MCF 10A (cell line): ENCODE measurements around the gene ZNF169. TPM values are rescaled to one million over a fixed set of nuclear protein-coding genes. Genes with fewer than 3 reads are reported as not detected.
"Not testable (repeated sequence)": the region's sequence is repeated elsewhere in the genome, so short reads cannot be mapped to it uniquely, and the experiment has no call there.

ENCODE experiments used
- BruUV-seq: library from RNA; stranded (reverse); fragments of 400-500 nt; replicated peaks from 2 replicates; lab custom pipeline; 2021; lab: Mats Ljungman, UMichigan
- CTCF ChIA-PET: fragments of 300-600 bp; sonication (Branson Sonifier 250); formaldehyde crosslinking; extraction: SDS; loops from one replicate; lab custom pipeline; 2021; ENCODE audit warnings: antibody characterized with exemption, inconsistent platforms; lab: Yijun Ruan, JAX
- POLR2A ChIA-PET: fragments of 300-600, 350-650 bp; sonication (Branson Sonifier 250); formaldehyde crosslinking; extraction: SDS; loops from one replicate; lab custom pipeline; 2020; ENCODE audit warnings: antibody characterized with exemption, inconsistent platforms; lab: Yijun Ruan, JAX
- DNase-seq: peaks from one replicate; pipeline ENCODE4 v3.0.0-alpha.2; 2018; ENCODE audit not compliant: unreplicated experiment
- H3K27ac Mint-ChIP-seq: one replicate; pipeline ENCODE4 v1.8.0; 2022; ENCODE audit warnings: mild to moderate bottlenecking, low read depth, mixed read lengths; ENCODE audit not compliant: unreplicated experiment
- H3K27me3 Mint-ChIP-seq: one replicate; pipeline ENCODE4 v1.8.0; 2022; ENCODE audit warnings: mixed read lengths; ENCODE audit not compliant: insufficient read depth, unreplicated experiment
- H3K36me3 Mint-ChIP-seq: one replicate; pipeline ENCODE4 v1.8.0; 2022; ENCODE audit warnings: mild to moderate bottlenecking, moderate library complexity, mixed read lengths; ENCODE audit not compliant: insufficient read depth, unreplicated experiment
- H3K4me1 Mint-ChIP-seq: one replicate; pipeline ENCODE4 v1.8.0; 2022; ENCODE audit warnings: mixed read lengths; ENCODE audit not compliant: insufficient read depth, unreplicated experiment
- H3K4me3 Mint-ChIP-seq: one replicate; pipeline ENCODE4 v1.8.0; 2022; ENCODE audit warnings: mild to moderate bottlenecking, moderate library complexity, mixed read lengths; ENCODE audit not compliant: unreplicated experiment
- H3K9me3 Mint-ChIP-seq: one replicate; pipeline ENCODE4 v1.8.0; 2022; ENCODE audit warnings: mixed read lengths; ENCODE audit not compliant: unreplicated experiment
- intact Hi-C: fragments of 100-400 bp; cut with micrococcal nuclease; formaldehyde crosslinking; loops from 2 replicates; pipeline ENCODE4 v1.14.1; 2022
- total RNA-seq: library from RNA; stranded (reverse); gene quantifications from 2 replicates; pipeline ENCODE4 v1.2.3, GENCODE V29; 2022

Gene ZNF169
- total RNA-seq, 1 experiment from 2014 or later: 3.9 TPM

- H3K4me3 Mint-ChIP-seq, H3K9me3 Mint-ChIP-seq, CTCF ChIA-PET, H3K36me3 Mint-ChIP-seq, intact Hi-C loops, DNase-seq, POLR2A ChIA-PET, H3K27ac Mint-ChIP-seq, H3K4me1 Mint-ChIP-seq, BruUV-seq, H3K27me3 Mint-ChIP-seq: not testable (repeated sequence)
Measured at GRCh38 chr9:94322342-94322940, 63.3 kb downstream of the ZNF169 start.

GRCh38 chr9:94323153-94323798 is 64.2 kb downstream of the ZNF169 start:
- POLR2A ChIA-PET, H3K9me3 Mint-ChIP-seq, H3K4me1 Mint-ChIP-seq, H3K27ac Mint-ChIP-seq, H3K4me3 Mint-ChIP-seq, CTCF ChIA-PET, intact Hi-C loops, BruUV-seq, H3K27me3 Mint-ChIP-seq, DNase-seq, H3K36me3 Mint-ChIP-seq: not testable (repeated sequence)

DNA sequence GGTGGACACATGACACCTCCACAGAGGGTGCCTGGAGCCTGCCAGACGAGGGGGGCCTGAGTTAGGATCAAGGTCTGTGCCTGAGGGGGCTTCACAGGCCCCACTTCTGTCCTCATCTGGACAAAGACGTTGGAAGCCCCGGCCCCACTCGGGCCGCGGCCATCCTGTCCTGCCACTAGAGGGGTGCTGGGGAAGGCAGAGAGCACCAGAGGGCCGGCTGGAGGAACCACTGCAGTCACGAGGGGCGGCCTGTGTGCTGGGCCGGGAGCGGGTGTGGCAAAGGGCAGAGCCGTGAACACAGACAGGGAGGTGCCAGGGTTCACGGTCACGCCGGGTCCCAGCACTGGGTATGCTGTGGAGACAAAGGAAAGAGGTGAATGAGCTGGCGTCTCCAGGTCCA is 66.5 kb downstream of the ZNF169 start:
- intact Hi-C loops, H3K27ac Mint-ChIP-seq, POLR2A ChIA-PET, H3K9me3 Mint-ChIP-seq, DNase-seq, H3K4me1 Mint-ChIP-seq, H3K36me3 Mint-ChIP-seq, H3K4me3 Mint-ChIP-seq, CTCF ChIA-PET, BruUV-seq, H3K27me3 Mint-ChIP-seq: not testable (repeated sequence)

DNA sequence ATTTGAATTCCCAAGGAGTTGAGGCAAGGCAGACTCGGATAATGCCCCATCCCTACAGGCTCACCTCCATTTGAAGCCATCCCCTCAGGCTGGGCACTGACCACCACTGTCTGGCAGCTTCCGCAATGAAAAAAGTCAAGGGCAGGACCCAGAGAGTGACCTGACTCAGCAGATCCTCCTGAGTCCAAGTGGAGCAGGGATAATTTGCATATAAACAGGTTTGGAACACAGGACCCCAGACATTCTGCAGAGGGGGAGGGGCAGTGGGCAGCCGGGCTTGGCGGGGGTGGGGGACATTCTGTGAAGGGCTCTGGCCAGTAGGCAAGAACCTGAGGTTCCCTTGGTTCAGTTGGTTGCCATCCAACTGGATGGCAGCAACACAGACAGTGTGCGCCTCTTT is 69.4 kb downstream of the ZNF169 start, which contains the start of gene NUTM2F:
Gene NUTM2F (minus strand): TSS at position 101 of the 400 bp plus-strand sequence. CDS start 21 bp downstream, at position 80.
- CTCF ChIA-PET, DNase-seq, H3K27ac Mint-ChIP-seq, BruUV-seq, H3K27me3 Mint-ChIP-seq, POLR2A ChIA-PET, H3K9me3 Mint-ChIP-seq, H3K4me1 Mint-ChIP-seq, H3K36me3 Mint-ChIP-seq, H3K4me3 Mint-ChIP-seq, intact Hi-C loops: not testable (repeated sequence)

DNA sequence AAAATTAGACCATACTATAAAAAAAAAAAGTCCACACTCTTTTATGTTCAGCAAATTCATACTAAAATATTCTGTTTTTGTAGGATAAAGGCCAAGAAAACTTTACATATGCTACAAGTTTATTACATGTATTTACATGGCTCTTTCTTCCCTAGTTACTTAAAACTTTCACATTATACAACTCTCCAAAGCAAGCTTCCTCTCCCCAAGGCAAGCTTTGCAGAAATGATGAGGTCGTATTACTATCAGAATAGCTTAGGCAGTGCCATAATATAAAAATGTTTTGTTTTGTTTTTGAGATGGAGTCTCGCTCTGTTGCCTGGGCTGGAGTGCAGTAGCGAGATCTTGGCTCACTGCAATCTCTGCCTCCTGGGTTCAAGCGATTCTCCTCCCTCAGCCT is 77.3 kb downstream of the ZNF169 start:
- CTCF ChIA-PET, BruUV-seq, H3K27ac Mint-ChIP-seq, POLR2A ChIA-PET, H3K27me3 Mint-ChIP-seq, H3K36me3 Mint-ChIP-seq, DNase-seq, H3K4me3 Mint-ChIP-seq, H3K4me1 Mint-ChIP-seq, intact Hi-C loops, H3K9me3 Mint-ChIP-seq: not testable (repeated sequence)

GRCh38 chr9:94338723-94339122 is 79.6 kb downstream of the ZNF169 start:
- POLR2A ChIA-PET, CTCF ChIA-PET, H3K4me3 Mint-ChIP-seq, BruUV-seq, H3K9me3 Mint-ChIP-seq, H3K27me3 Mint-ChIP-seq, H3K36me3 Mint-ChIP-seq, DNase-seq, intact Hi-C loops, H3K4me1 Mint-ChIP-seq, H3K27ac Mint-ChIP-seq: not testable (repeated sequence)

- intact Hi-C loops: not testable (repeated sequence)
Measured at GRCh38 chr9:94339657-94340056, 80.6 kb downstream of the ZNF169 start.

DNA sequence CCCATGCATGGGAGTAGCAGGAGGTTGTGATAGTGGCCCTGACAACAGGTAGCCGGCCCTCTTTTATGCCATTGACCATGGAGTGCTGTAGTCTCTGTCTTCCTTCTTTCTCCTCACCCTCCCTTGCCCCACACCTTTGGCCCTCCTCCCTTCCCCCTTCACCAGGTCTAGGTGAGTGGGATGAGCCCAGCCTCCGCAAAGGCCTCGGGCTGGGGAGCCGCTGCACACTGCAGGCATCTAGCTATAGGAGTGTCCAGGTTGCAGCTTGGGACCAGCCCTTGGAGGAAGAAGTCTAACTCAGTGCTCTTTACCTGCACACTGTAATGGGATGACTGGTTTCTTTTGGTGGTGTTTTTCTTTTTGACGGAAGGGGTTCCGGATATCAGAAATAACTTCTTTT is 81.7 kb downstream of the ZNF169 start:
- BruUV-seq, CTCF ChIA-PET: not testable (repeated sequence)

More at GRCh38 chr9:94339657-94340056, 80.6 kb downstream of the ZNF169 start:
- CTCF ChIA-PET, BruUV-seq, H3K9me3 Mint-ChIP-seq, H3K27ac Mint-ChIP-seq, H3K4me3 Mint-ChIP-seq, POLR2A ChIA-PET, H3K36me3 Mint-ChIP-seq, DNase-seq, H3K27me3 Mint-ChIP-seq, H3K4me1 Mint-ChIP-seq: not testable (repeated sequence)

DNA sequence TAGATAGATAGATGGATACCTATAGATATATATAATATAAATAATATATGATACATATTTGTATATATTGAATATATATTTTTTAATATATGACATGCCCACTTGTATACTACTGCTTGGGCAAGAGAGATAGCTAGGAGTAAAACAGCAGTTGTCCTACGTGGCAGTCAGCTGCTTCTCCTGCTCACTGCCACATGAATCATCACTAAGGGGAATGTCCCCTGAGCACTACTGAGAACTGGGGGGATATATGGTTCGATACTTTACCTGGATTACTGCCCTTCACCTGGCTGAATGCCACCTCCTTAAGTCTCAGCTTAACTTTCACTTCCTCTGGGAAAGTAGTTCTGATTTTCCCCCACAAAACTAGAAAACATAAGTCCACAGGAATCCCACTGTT is 82.6 kb downstream of the ZNF169 start:
- H3K4me1 Mint-ChIP-seq, H3K36me3 Mint-ChIP-seq, H3K27ac Mint-ChIP-seq, intact Hi-C loops, H3K27me3 Mint-ChIP-seq, POLR2A ChIA-PET, BruUV-seq, H3K9me3 Mint-ChIP-seq, DNase-seq, H3K4me3 Mint-ChIP-seq, CTCF ChIA-PET: not testable (repeated sequence)

More for the DNA sequence above, 81.7 kb downstream of the ZNF169 start:
- H3K36me3 Mint-ChIP-seq, POLR2A ChIA-PET, DNase-seq, H3K4me3 Mint-ChIP-seq, H3K27ac Mint-ChIP-seq, H3K4me1 Mint-ChIP-seq, H3K9me3 Mint-ChIP-seq, H3K27me3 Mint-ChIP-seq, intact Hi-C loops: not testable (repeated sequence)
